ENCODE measurements around the gene FUBP1.
"Not testable (repeated sequence)": the region's sequence is repeated elsewhere in the genome, so short reads cannot be mapped to it uniquely, and the experiment has no call there.

The FUBP1 gene

DNA sequence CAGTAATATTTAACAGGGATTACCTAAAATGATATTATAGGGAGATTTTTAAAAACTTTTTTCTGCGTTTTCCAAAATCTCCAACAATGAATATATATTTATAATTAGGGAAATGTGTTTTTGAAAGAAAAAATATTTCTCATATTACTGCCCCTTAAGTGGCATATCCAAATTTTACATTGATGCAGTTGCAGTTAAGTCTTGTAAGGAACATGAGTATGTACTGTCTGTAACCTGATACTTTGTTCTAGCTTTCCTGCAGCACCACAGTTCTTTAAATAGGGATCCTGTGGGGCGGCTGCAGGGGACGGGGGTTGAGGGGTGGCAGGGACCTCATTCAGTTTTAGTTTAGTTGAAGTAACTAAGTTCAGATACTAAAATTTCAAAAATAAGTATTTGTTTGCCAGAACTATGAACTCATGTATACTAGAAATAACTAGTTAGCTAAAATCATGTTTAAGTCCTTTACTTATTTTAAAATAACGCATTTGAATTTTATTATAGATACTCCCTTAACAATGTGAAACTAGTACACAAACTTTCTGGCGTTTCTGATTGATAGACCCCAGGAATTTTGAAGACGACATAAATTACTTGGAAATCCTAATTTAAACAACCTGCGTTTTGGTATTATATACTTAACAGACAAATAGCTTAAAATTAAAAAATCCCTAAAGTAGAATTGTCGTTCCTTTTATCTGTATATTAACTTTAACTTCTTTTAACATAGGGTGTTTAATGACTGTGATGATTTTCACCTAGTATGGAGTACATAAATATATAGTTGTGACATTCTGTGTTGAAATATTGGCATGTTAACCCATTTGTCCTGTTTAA is 25.2 kb upstream of the FUBP1 start:
- in situ Hi-C loops (cut with HindIII; ENCODE audit: low sequenced_read_pairs), result no loop called here
- DNase-seq (ENCODE audit: low read depth, low spot score), result peak; percentile 90
- peak overlapping the region; percentile 77 for H3K4me3 ChIP-seq (ENCODE audit: low read depth, low read length)
- TF ChIP-seq, protein P1, sequence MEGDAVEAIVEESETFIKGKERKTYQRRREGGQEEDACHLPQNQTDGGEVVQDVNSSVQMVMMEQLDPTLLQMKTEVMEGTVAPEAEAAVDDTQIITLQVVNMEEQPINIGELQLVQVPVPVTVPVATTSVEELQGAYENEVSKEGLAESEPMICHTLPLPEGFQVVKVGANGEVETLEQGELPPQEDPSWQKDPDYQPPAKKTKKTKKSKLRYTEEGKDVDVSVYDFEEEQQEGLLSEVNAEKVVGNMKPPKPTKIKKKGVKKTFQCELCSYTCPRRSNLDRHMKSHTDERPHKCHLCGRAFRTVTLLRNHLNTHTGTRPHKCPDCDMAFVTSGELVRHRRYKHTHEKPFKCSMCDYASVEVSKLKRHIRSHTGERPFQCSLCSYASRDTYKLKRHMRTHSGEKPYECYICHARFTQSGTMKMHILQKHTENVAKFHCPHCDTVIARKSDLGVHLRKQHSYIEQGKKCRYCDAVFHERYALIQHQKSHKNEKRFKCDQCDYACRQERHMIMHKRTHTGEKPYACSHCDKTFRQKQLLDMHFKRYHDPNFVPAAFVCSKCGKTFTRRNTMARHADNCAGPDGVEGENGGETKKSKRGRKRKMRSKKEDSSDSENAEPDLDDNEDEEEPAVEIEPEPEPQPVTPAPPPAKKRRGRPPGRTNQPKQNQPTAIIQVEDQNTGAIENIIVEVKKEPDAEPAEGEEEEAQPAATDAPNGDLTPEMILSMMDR (IDR thresholded peaks at IDR 0.05; ENCODE audit: low read depth, low read length), result no peak

DNA sequence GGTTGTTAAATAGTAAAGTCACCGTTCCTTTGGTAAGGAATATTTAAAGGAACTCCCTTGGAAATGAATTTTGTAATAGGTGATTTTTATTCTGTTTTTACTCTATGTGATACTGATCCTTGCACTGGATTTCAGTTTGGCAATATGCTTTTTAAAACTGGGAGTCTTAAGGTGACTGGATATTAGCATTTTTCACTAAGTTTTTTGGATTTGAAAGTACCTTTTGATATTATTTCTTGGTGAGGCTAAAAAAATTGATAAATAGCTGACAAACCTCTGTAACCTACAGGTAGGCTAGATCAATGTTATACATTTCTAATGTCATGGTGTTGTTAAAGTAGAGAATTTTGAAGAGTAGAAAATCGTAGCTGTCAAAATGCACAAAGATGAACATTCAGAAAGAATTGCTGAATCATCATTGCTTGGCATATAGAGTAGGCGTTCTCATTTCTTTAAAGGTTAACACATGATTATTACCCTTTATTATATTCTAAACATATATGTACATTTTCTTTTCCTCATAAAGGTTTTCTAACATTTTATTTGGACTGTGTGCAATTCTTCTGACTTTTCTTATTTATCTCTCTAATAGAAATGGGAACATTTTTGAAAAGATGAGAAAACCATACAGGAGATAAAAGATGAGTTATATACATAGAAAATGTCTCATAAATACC is 24.3 kb upstream of the FUBP1 start:
- H3K4me3 ChIP-seq (ENCODE audit: low read depth, low read length), result no peak overlapping the region
- TF ChIP-seq, protein P1 (IDR thresholded peaks at IDR 0.05; ENCODE audit: low read depth, low read length), result no peak
- peak; percentile 32 for DNase-seq (ENCODE audit: low read depth, low spot score)
- in situ Hi-C loops (cut with HindIII; ENCODE audit: low sequenced_read_pairs), result no loop called here

DNA sequence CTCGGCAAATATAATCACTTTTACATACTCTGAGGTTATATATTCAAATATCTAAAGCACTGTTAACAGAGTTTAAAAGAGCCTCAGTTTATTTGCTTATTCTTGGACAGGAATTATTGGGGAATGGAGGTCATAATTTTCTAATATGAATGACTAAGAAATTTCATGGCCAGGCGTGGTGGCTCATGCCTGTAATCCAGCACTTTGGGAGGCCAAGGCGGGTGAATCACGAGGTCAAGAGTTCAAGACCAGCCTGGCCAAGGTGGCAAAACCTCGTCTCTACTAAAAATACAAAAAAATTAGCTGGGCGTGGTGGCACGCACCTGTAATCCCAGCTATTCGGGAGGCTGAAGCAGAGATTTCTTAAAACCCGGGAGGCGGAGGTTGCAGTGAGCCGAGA is 21.7 kb upstream of the FUBP1 start:
- in situ Hi-C loops (cut with HindIII; ENCODE audit: low sequenced_read_pairs); DNase-seq (ENCODE audit: low read depth, low spot score); H3K4me3 ChIP-seq (ENCODE audit: low read depth, low read length): not testable (repeated sequence)

DNA sequence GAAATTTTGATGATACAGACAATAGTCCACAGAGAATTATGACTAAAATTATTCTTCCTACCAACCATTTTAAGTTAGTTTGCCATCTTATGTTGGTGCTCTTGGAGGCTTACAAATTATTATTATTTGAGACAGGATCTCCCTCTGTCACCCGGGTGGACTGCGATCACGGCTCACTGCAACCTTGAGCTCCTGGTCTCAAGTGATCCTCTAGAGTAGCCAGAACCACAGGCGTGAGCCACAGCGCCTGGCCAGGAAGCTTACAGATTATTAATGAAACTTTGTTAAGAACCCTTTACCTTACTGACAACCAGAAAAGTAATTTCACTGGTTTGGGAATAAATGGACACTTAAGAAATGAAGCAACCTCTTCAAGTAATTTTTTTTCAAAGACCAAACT is 17.9 kb upstream of the FUBP1 start:
- in situ Hi-C loops (cut with HindIII; ENCODE audit: low sequenced_read_pairs), result no loop called here
- no peak for DNase-seq (ENCODE audit: low read depth, low spot score)
- H3K4me3 ChIP-seq (ENCODE audit: low read depth, low read length), result no peak overlapping the region
- TF ChIP-seq, protein P1 (IDR thresholded peaks at IDR 0.05; ENCODE audit: low read depth, low read length), result no peak

DNA sequence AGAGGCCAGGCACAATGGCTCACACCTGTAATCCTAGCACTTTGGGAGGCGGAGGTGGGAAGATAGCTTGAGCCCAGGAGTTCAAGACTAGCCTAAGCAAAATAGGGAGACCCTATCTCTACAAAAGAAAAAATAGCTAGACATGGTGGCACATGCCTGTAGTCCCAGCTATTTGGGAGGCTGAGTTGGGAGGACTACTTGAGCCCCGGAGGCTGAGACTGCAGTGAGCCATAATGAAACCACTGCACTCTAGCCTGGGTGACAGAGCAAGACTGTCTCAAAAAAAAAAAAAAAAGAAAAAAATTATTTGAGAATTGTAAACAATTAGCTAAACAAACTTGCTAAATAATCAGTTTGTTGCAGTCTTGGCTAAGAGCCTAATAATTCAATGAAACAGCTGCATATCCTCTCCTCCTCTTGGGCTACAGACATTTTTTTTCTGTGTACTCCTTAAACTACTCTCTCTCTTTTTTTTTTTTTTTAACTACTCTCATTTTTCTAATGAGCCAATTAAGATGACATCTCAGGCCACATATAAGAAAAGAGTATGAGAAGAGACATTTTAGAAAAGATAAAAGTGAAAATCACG is 15.3 kb upstream of the FUBP1 start:
- H3K4me3 ChIP-seq (ENCODE audit: low read depth, low read length), result no peak overlapping the region
- DNase-seq (ENCODE audit: low read depth, low spot score), result no peak
- in situ Hi-C loops (cut with HindIII; ENCODE audit: low sequenced_read_pairs), result no loop called here
- TF ChIP-seq, protein P1 (IDR thresholded peaks at IDR 0.05; ENCODE audit: low read depth, low read length), result no peak

DNA sequence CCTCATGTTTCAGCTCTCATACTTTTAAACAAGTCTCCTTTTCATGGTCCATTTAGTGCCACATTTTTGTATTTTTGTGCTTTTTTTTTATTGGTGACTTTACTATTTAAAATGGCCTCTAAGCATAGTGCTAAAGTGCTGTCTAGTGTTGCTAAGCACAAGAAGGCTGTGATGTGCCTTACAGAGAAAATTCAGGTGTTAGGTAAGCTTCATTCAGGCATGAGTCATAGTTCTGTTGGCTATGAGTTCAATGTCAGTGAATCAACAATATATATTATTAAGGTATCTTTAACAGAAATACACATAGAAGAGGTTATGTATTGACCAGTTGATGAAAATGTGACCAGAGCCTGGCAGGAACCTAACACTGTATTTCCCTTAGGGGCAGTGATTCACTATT is 12.8 kb upstream of the FUBP1 start:
- TF ChIP-seq, protein P1 (IDR thresholded peaks at IDR 0.05; ENCODE audit: low read depth, low read length), result no peak
- no peak overlapping the region for H3K4me3 ChIP-seq (ENCODE audit: low read depth, low read length)
- DNase-seq (ENCODE audit: low read depth, low spot score), result no peak
- in situ Hi-C loops (cut with HindIII; ENCODE audit: low sequenced_read_pairs), result no loop called here

Data from astrocyte of the spinal cord (primary cell).